ENCODE data around the gene TMEFF2. TPM values are rescaled to one million over a fixed set of nuclear protein-coding genes. Genes with fewer than 3 reads are reported as not detected.

Gene TMEFF2
- total and polyA plus RNA-seq, 10 of the 15 experiments (the other 5 are each of a cell fraction or from before 2014, with no cell fraction given) = not detected

DNA sequence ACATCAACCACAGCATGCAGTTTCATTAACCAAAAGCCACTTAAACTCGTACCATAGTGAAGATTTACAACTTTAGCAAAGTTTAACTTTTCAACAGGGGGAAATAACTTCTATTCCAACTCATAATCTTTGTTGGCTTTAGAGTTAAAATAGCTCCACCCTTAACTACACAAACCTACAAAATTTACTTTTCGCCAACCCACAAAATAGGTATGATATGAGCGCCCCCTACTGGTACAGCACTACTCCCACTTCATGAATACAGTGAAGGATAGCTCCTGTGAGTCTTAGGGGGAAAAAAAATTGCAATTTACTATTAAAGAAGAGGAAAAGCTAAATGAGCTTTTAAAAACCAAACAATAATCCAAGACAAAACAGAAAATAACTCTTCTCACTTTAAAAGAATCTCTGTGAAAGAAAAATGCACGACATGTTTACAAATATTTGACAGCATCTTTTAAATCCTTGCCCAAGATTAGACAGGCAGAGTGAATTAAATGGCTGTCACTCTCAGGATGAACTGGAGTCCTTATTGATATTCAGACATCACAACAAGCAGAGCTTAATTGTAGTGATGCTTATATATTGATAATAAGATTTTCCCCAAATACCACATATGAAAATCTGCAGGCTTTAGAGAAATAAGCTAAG, 32.2 kb downstream of the TMEFF2 start:
- CTCF ChIA-PET = interaction anchor here (0.6 to 10.8 kb wide), 107 partner anchors 9 to 1111 kb away, joined by 3 to 289 read pairs (median 5); partner anchors contain the start of gene CAVIN2
- FAIRE-seq (peak; percentile 84), DNase-seq (ENCODE audit: low read depth, low spot score) (no peak), ATAC-seq (peak; percentile 94)
- intact Hi-C loops (cut with micrococcal nuclease; ENCODE audit: unreplicated experiment) = loop anchor here (1.0 to 10.0 kb wide), 6 partner anchors 110 to 607 kb away; no protein-coding TSS in a partner anchor
- H3K4me3 ChIP-seq = no peak overlapping the region
- WGBS (ENCODE audit: insufficient coverage, insufficient replicate concordance, low lambda C conversion rate, missing lambda C conversion rate) = 17% methylated on average over 4 of the region's 4 CpGs
- no peak overlapping the region for H3K27ac ChIP-seq (ENCODE audit: control insufficient read depth, insufficient read depth)
- RAD21 ChIA-PET (ENCODE audit: unreplicated experiment) = interaction anchor here (0.6 to 7.1 kb wide), 51 partner anchors 13 to 608 kb away, joined by 3 to 222 read pairs (median 4); partner anchors contain the start of gene CAVIN2
- no peaks in the 10 kb centered on the region for H3K4me1 ChIP-seq (ENCODE audit: control insufficient read depth, insufficient read depth, low read length)
- no TSS peak for BruUV-seq (replicated peaks)
- H3K4me2 ChIP-seq (ENCODE audit: control insufficient read depth, insufficient read depth) = no peak overlapping the region
- in situ Hi-C loops (cut with MboI) = loop anchor here (5.0 kb wide), 3 partner anchors 295 to 610 kb away; no protein-coding TSS in a partner anchor
- H4K20me1 ChIP-seq (ENCODE audit: control insufficient read depth, insufficient read depth) = no peaks in the 10 kb centered on the region
- H3K9ac ChIP-seq (ENCODE audit: control insufficient read depth, insufficient read depth, low read length) = no peak overlapping the region
- no peaks in the 10 kb centered on the region for H3K36me3 ChIP-seq (ENCODE audit: control insufficient read depth in 2 of 2, insufficient read depth in 2 of 2, low read length in 1 of 2)
- SMC1A ChIA-PET (ENCODE audit: uncharacterized antibody, unreplicated experiment) = interaction anchor here (0.6 to 5.8 kb wide), 77 partner anchors 8 to 1110 kb away, joined by 3 to 244 read pairs (median 4); partner anchors contain the start of gene CAVIN2
- POLR2A ChIA-PET = interaction anchor here (0.9 to 1.1 kb wide), 3 partner anchors 291 to 350 kb away, joined by 3 read pairs; no protein-coding TSS in a partner anchor
- H2AFZ ChIP-seq (ENCODE audit: control insufficient read depth, low read depth, low read length) = no peak overlapping the region
- H3K27me3 ChIP-seq (replicated peaks in 1 of 2; ENCODE audit: control insufficient read depth in 2 of 2, insufficient read depth in 2 of 2, low read length in 1 of 2) = peaks cover 0 to 2% of the 10 kb centered on the region in 2 experiments; a peak in 1 of 4 replicates
- H3K9me3 ChIP-seq (replicated peaks; ENCODE audit: control insufficient read depth, insufficient read depth, low read length) = no peaks in the 10 kb centered on the region
- H3K79me2 ChIP-seq (ENCODE audit: control insufficient read depth, insufficient read depth, low read length) = no peaks in the 10 kb centered on the region
- TF ChIP-seq ZNF217 (IDR thresholded peaks at IDR 0.05) = no peak
- no peak for TF ChIP-seq MTA2 (IDR thresholded peaks at IDR 0.05; ENCODE audit: low read depth)
- no peak for TF ChIP-seq POLR2A (IDR thresholded peaks at IDR 0.05; ENCODE audit: low read depth, low read length)
- no peak for TF ChIP-seq BMI1 (IDR thresholded peaks at IDR 0.05; ENCODE audit: borderline replicate concordance)
- TF ChIP-seq IRF4 (IDR thresholded peaks at IDR 0.05; ENCODE audit: low read depth, low read length) = peak; percentile 71; the same call in 1 of the 2 replicates
- TF ChIP-seq, protein P1, sequence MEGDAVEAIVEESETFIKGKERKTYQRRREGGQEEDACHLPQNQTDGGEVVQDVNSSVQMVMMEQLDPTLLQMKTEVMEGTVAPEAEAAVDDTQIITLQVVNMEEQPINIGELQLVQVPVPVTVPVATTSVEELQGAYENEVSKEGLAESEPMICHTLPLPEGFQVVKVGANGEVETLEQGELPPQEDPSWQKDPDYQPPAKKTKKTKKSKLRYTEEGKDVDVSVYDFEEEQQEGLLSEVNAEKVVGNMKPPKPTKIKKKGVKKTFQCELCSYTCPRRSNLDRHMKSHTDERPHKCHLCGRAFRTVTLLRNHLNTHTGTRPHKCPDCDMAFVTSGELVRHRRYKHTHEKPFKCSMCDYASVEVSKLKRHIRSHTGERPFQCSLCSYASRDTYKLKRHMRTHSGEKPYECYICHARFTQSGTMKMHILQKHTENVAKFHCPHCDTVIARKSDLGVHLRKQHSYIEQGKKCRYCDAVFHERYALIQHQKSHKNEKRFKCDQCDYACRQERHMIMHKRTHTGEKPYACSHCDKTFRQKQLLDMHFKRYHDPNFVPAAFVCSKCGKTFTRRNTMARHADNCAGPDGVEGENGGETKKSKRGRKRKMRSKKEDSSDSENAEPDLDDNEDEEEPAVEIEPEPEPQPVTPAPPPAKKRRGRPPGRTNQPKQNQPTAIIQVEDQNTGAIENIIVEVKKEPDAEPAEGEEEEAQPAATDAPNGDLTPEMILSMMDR (IDR thresholded peaks at IDR 0.05 in 2 of 3, conservative IDR thresholded peaks at IDR 0.05 in 1 of 3; ENCODE audit: control insufficient read depth in 2 of 3, extremely low read depth in 1 of 3, insufficient read depth in 1 of 3, low read depth in 3 of 3, low read length in 3 of 3) = peak; percentile 80 to 89 (median 83)
- 0 out of 2 replicates have a peak, but pooled peaks have one; percentile 24 for TF ChIP-seq NBN (IDR thresholded peaks at IDR 0.05)
- TF ChIP-seq, protein P2, sequence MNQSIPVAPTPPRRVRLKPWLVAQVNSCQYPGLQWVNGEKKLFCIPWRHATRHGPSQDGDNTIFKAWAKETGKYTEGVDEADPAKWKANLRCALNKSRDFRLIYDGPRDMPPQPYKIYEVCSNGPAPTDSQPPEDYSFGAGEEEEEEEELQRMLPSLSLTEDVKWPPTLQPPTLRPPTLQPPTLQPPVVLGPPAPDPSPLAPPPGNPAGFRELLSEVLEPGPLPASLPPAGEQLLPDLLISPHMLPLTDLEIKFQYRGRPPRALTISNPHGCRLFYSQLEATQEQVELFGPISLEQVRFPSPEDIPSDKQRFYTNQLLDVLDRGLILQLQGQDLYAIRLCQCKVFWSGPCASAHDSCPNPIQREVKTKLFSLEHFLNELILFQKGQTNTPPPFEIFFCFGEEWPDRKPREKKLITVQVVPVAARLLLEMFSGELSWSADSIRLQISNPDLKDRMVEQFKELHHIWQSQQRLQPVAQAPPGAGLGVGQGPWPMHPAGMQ (IDR thresholded peaks at IDR 0.05; ENCODE audit: borderline replicate concordance) = no peak
- TF ChIP-seq IKZF1 (conservative IDR thresholded peaks at IDR 0.05) = no peak
- TF ChIP-seq, protein P3, sequence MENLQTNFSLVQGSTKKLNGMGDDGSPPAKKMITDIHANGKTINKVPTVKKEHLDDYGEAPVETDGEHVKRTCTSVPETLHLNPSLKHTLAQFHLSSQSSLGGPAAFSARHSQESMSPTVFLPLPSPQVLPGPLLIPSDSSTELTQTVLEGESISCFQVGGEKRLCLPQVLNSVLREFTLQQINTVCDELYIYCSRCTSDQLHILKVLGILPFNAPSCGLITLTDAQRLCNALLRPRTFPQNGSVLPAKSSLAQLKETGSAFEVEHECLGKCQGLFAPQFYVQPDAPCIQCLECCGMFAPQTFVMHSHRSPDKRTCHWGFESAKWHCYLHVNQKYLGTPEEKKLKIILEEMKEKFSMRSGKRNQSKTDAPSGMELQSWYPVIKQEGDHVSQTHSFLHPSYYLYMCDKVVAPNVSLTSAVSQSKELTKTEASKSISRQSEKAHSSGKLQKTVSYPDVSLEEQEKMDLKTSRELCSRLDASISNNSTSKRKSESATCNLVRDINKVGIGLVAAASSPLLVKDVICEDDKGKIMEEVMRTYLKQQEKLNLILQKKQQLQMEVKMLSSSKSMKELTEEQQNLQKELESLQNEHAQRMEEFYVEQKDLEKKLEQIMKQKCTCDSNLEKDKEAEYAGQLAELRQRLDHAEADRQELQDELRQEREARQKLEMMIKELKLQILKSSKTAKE (IDR thresholded peaks at IDR 0.05; ENCODE audit: low read depth, poor library complexity, severe bottlenecking) = peak; percentile 38
- no peak for TF ChIP-seq SP1 (IDR thresholded peaks at IDR 0.05; ENCODE audit: low read depth, low read length)
- TF ChIP-seq FOXM1 (IDR thresholded peaks at IDR 0.05; ENCODE audit: low read depth, low read length) = 0 out of 2 replicates have a peak, but pooled peaks have one; percentile 22
- peak; percentile 56; the same call in 1 of the 2 replicates for TF ChIP-seq STAT3 (IDR thresholded peaks at IDR 0.05; ENCODE audit: low read depth, low read length)
- TF ChIP-seq ELK1 (IDR thresholded peaks at IDR 0.05; ENCODE audit: low read depth, low read length) = no peak
- TF ChIP-seq NFXL1 (IDR thresholded peaks at IDR 0.05; ENCODE audit: borderline replicate concordance) = no peak
- TF ChIP-seq CBX3 (IDR thresholded peaks at IDR 0.05; ENCODE audit: borderline replicate concordance, low read depth) = no peak
- no peak for TF ChIP-seq ZNF622 (IDR thresholded peaks at IDR 0.05)
